Fibroblast of upper back skin (primary cell): ENCODE data around the gene PAK1IP1.
A peak's percentile ranks its signal among the peaks of the same experiment; 100 is the strongest.
"Not testable (repeated sequence)": the region's sequence is repeated elsewhere in the genome, so short reads cannot be mapped to it uniquely, and the experiment has no call there.

Source experiments
- DNase-seq: peaks from one replicate; pipeline ENCODE4 v3.0.0-alpha.2; 2013

Gene PAK1IP1

DNA sequence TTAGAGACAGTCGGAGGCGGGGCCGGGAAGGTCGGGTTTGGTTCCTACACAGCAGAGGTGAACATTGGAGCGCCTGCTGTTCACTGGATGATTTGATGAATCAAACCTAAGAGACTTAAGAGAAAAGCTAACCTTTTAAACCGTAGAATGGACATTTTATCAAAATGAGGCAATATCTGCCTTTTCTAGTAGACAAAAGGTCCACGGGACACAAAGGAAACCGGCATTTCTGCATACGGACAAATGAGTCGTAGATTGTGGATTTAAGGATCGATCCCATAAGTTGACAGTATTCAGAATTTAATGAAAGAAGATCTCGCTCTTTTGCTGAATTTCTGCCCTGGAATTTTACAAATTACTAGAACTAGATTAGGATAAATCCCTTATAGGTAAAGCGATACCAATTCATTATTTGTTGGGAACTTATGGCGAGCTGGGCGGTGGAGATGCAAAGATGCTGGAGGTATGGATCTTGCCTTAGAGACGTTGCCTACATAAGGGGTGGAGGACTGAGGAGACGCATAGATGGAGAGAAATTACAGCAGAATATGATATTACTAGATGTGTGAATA, 400 bp downstream of the PAK1IP1 start:
- no peak for DNase-seq

DNA sequence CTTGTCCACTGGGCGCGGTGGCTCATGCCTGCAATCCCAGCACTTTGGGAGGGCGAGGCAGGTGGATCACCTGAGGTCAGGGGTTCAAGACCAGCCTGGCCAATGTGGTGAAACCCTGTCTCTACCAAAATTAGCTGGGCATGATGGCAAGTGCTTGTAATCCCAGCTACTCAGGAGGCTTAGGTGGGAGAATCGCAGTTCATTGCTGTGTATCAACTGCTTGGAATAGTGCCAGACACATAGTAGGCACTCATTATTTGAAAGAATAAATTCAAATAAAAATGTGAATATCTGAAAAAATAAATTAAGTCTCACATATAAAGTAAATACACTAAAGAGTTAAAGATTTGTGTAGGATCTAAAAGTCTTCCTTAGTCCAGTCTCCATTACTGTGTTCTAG, 1.9 kb downstream of the PAK1IP1 start:
- no peak for DNase-seq

DNA sequence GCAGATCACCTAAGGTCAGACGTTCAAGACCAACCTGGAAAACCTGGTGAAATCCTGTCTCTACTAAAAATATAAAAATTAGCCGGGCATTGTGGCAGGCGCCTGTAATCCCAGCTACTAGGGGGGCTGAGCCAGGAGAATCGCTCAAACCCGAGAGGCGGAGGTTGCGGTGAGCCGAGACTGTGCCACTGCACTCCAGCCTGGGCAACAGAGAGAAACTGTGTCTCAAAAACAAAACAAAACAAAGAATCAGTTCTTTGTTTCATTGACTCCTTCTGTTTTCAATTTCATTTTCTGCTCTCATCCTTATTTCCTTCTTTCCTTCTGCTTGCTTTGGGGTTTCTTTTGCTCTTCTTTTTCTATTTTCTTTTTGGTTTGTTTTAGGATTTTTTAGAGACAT, 19.2 kb downstream of the PAK1IP1 start:
- no peak for DNase-seq

DNA sequence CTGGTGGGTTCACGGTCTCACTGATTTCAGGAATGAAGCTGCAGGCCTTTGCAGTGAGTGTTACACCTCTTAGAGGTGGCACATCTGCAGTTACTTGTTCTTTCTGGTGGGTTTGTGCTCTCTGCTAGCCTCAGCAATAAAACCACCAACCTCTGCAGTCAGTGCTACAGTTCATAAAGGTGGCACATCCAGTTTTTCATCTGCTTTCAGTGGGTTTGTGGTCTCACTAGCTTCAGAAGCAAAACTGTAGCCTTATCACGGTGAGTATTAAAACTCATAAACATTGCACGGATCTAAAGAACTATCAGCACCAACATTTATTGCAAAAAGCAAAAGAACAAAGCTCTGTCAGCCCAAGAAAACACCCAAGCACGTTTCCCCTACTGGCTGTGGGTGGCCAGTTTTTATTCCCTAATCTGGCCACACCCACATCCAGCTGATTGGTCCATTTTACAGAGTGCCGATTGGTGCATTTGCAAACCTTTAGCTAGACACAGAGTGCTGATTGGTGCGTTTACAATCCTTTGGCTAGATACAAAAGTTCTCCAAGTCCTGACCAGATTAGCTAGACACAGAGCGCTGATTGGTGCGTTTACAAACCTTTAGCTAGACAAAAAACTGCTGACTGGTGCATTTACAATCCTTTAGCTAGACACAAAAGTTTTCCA, 24.7 kb downstream of the PAK1IP1 start:
- DNase-seq, result peak; percentile 19

DNA sequence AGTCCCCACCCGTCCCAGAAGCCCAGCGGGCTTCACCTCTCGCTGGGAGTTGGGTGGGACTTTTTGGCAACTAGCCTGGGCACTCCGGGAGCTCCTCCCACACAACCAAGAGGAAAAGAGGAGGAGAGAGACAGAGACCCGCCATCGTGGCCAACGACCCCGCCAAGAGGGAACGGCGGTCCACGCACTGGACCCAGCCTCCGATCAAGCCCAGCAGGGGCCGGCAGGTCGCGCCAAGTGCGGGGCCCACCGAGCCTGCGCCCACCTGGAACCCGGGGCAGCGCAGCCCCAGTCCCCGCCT, 25.1 kb downstream of the PAK1IP1 start:
- peak; percentile 30 for DNase-seq

DNA sequence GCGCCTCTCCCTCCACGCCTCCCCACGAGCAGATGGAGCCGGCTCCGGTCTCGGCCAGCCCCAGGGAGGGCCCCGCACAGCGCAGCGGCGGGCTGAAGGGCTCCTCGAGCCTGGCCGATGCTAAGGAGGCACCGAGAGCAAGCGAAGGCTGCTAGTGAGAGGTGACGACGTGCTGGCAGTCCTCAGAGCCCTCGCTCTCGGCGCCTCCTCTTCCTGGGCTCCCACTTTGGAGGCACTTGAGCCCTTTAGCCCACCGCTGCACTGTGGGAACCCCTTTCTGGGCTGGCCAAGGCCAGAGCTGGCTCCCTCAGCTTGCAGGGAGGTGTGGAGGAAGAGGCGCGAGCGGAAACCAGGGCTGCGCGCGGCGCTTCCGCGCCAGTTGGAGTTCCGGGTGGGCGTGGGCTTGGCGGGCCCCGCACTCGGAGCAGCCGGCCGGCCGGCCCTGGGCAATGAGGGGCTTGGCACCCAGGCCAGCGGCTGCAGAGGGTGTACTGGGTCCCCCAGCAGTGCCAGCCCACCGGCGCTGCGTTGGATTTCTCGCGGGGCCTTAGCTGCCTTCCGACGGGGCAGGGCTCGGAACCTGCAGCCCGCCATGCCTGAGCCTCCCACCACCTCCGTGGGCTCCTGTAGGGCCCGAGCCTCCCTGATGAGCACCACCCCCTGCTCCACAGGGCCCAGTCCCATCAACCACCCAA, 25.6 kb downstream of the PAK1IP1 start:
- peak; percentile 25 for DNase-seq

DNA sequence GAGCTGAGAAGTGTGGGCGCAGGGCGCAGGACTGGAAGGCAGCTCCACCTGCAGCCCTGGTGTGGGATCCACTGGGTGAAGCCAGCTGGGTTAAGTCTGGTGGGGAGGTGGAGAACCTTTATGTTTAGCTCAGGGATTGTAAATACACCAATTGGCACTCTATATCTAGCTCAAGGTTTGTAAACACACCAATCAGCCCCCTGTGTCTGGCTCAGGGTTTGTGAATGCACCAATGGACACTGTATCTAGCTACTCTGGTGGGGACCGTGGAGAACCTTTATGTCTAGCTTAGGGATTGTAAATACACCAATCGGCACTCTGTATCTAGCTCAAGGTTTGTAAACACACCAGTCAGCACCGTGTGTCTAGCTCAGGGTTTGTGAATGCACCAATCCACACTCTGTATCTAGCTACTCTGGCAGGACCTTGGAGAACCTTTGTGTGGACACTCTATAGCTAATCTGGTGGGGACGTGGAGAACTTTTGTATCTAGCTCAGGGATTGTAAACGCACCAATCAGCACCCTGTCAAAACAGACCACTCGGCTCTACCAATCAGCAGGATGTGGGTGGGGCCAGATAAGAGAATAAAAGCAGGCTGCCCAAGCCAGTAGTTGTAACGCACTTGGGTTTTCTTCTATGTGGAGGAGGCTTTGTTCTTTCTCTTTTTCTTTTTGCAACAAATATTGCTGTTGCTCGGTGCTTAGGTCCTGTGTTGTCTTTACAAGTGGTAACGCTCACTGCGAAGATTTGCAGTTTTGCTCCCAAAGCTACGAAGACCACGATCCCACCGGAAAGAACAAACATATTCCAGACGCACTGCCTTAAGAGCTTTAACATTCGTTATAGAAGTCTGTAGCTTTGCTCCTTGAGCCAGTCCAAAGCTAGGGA, 26.4 kb downstream of the PAK1IP1 start:
- not testable (repeated sequence) for DNase-seq

DNA sequence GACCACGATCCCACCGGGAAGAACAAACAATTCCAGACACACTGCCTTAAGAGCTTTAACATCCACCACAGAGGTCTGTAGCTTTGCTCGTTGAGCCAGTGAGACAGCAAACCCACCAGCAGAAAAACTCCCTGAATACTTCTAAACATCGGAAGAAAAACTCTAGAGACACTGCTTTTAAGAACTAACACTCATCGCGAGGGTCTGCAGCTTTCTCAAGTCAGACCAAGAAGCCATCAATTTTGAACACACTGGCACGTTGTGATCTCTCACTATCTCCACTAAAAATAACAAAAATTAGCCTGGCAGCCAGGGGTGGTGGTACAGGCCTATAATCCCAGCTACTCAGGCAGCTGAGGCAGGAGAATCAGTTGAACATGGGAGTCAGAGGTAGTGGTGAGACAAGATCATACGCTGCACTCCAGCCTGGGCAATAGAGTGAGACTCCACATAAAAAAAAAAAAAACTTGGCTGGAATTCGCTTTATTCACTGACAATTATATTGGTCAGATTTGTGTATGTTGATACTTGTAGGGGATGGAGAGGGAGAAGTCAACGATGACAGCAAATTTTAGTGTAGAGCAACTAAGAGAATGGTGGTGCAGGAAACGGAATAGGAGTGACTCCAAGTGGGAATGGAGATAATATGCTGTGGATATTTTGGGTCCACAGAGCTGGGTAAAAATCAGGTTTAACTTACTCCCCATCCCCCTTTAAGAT, 27.2 kb downstream of the PAK1IP1 start:
- no peak for DNase-seq

DNA sequence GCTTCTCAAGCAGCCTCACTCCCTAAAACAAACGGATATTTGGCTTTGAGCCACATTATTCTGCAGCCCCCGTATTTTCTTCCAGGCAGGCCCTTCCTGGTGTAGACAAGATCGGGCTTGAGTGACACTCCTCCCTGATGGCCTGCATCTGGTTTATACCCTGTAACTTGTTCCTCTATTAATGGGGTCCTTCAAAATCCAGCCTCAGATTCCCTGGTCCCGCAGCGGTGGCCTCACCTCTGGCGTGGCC, 27.7 kb downstream of the PAK1IP1 start:
- no peak for DNase-seq

DNA sequence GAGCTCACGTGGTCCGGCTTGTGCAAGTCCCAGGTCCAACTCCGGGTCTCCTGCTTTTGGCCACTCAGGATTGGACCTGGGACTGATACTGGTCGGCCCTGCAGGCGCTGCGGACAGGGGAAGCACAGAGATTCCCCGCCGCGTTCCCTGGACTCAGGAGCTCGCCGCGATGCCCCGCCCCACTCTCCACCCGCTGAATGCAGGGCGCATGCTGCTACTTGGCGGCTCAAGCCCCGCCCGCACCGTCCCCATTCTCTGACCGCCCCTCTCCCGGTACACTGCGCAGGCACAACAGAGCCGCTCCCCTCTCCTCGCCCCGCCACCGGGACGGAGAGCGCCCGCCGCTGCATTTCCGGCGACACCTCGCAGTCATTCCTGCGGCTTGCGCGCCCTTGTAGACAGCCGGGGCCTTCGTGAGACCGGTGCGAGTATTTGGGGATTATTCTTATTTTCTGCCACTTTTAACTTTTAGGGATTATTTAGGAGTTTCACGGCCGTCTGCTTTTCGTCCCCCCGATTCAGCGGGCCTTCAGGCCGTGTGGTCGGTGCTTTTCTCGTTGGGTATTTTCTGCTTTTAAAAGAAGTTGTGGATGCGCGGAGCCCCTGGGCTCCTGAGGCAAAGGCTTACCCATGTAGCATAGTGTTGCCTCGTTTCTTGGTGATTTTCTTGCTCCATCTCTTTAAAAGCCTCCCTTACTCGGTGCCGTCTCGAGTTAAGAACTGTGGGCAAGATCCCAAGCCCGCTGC, 28.2 kb downstream of the PAK1IP1 start, which contains the start of gene TMEM14C:
TMEM14C (plus strand) TSS at position 251 of the 747 bp plus-strand sequence. CDS start 1,544 bp downstream, outside the sequence.
- DNase-seq, result peak; percentile 98

DNA sequence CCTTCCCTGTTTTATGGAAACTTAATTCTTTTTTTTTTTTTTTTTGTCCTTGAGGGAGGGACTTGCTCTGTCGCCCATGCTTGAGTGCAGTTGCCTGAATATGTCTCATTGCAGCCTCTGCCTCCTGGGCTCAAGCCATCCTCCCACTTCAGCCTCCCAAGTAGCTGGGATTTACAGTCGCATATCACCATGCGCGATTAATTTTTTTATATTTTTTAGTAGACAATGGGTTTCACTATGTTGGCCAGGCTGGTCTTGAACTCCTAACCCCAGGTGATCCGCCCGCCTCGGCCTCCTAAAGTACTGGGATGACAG, 28.8 kb downstream of the PAK1IP1 start:
- DNase-seq, result peak; percentile 7

DNA sequence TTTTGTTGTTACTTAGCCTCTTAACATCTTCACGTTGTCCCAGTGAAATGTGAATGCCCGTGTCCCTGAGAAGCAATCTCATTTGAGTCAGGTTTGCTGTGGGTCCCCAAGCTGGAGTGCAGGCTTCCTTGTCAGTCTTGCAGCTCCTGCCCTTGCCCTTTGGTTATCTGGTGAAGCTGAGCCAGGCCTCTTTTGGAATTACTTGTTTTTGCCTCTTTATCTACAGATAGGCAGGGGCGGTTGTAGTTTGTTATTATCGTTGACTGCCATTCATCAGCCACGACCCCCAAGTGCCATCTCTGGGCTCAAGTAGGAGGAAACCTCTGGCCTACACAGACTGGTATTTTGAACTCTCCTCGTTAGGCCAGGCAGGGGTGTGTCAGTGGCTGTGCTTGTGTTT, 30.3 kb downstream of the PAK1IP1 start:
- DNase-seq, result no peak

DNA sequence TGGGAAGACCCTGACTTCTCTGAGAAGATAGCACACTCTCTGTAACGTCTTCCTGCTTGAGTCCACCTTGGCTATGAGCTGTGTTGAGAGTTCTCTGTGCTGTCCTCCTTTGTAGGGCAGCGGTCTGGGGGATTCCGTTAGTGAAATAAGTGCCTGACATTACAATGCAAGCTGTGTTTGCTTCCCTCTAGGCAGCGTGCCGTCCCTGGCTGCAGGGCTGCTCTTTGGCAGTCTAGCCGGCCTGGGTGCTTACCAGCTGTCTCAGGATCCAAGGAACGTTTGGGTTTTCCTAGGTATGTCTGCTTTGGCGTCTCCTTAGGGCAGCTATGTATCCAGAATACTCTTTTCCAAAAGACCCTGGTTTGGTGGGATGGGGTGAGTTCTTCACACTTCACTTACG, 30.9 kb downstream of the PAK1IP1 start:
- DNase-seq, result no peak

DNA sequence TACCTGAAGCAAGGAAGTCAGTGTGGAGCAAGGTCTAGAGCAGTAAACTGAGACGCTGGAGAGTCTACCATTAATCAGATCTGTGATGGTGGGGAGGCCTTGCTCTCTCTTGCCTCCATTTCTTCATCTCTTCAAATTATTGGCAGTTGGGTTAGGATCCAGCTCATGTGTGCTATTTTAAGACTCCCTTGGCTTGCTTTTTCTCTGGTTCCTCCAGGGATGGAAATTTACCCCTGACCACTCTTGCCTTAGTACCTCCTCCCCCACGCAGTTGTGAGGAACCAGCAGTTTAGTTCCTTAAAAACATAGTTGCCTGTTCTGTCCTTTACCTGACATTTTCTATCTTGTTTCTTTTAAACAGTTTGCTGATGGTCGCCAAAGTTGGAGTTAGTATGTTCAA, 35.5 kb downstream of the PAK1IP1 start:
- no peak for DNase-seq

DNA sequence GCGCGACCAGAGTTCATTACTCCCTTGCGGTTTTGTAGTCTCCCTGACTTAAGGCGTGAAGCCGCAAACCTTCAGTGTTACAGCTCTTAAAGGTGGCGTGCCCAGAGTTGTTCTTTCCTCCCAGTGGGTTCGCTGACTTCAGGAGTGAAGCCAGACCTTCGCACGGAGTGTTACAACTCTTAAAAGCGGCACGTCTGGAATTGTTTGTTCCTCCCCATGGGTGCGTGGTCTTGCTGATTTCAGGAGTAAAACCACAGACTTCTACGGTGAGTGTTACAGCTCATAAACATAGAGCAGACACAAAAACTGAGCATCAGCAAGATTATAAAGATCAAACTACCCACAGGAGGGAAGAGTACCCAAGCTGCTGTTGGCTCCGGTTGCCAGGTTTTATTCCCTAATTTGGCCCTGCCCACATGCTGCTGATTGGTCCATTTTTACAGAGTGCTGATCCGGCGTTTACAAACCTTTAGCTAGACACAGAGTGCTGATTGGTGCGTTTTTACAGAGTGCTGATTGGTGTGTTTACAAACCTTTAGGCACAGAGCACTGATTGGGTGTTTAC, 38.5 kb downstream of the PAK1IP1 start:
- peak; percentile 81 for DNase-seq

DNA sequence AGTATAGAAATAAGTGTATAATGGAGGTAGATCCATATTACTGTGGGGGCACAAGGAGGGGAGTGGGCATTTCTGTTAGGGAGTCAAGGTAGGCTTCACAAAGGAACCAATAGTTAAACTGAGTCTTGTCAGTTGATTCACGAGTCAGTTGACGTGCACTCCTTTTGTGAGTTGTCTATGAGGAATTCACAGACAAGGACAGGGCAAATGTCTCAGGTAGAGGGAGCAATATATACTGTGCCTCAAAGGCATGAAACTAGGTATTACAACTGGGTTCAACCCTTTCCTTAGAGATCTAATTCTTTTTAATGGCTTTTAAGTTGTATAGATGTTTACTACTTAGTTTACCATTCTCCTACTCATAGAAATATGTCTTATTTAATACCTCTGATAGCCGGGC, 39.1 kb downstream of the PAK1IP1 start:
- DNase-seq, result no peak

DNA sequence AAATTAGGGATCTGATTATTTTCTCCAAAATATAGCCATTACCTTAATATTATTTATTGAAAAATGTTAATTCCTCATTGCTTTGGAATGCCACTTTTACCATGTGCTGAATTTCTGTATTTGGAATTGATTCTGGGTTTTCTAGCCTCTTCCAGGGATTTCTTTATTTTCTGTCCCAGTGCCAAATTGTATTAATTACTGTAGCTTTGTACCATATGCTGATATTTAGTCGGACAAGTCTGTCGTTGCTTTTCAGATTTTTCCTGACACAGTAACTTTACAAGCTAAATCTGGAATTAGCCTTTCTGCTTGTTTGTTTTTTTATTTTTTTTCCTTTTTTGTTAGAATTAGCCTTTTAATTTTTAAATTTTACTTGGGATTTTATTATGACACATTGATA, 42.0 kb downstream of the PAK1IP1 start:
- DNase-seq, result no peak

DNA sequence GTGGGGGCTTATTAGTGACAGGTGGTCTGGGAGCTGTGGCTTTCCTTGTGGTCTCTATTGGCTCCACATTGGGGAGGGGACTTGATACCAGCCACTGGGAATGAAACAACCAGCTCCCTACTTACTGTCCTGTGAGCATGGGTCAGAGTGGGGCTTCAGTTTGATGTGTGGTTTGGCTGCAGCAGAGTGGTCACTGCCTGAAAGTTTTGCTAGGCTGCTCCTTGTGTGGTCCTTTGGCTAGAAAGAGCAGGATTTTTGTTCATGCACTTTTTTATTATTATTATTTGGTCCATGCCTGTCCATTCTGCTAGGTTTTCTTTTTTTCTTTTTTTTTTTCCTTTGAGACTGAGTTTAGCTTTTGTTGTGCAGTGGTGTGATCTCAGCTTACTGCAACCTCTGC, 45.3 kb downstream of the PAK1IP1 start:
- no peak for DNase-seq

DNA sequence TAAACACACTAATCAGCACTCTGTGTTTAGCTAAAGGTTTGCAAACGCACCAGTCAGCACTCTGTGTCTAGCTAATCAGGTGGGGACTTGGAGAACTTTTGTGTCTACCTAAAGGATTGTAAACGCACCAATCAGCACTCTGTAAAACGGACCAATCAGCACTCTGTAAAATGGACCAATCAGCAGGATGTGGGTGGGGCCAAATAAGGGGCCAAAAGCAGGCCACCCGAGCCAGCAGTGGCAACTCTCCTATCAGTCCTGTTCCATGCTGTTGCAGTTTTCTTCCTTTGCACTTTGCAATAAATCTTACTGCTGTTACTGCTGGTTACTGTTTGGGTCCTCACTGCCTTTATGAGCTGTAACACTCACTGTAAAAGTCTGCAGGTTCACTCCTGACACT, 46.9 kb downstream of the PAK1IP1 start:
- not testable (repeated sequence) for DNase-seq

DNA sequence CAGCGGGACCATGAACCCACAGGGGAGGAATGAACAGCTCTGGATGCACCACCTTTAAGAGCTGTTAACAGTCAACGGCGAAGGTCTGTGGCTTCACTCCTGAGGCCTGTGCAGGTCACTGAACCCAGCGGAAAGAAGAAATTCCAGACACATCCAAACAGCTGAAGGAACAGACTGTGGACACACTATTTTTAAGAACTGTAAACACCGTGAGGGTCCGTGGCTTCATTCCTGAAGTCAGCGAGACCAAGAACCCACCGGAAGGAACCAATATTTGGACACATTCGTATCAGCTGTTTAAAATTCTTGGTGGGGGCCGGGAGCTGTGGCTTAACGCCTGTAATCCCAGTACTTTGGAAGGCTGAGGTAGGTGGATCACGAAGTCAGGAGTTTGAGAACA, 47.5 kb downstream of the PAK1IP1 start:
- no peak for DNase-seq

DNA sequence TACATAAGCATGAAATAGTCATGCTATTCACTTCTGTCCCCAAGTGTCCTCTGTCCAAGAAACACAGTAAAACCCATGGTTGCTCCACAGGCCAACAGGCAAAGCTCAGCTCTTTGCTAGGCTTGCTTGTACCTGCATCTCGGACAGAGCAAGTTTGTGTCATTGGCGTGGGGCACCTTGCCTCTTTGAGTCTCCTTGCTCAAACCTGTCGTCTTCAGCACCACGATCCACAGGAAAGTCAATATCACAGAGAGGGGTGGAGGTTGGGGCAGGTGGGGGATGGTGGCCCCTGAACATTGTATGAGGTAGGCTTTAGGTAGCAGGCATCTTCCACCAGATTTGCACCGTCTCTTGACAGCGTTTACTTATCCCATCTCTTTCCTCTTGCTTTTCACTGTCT, 48.7 kb downstream of the PAK1IP1 start:
- DNase-seq, result no peak

DNA sequence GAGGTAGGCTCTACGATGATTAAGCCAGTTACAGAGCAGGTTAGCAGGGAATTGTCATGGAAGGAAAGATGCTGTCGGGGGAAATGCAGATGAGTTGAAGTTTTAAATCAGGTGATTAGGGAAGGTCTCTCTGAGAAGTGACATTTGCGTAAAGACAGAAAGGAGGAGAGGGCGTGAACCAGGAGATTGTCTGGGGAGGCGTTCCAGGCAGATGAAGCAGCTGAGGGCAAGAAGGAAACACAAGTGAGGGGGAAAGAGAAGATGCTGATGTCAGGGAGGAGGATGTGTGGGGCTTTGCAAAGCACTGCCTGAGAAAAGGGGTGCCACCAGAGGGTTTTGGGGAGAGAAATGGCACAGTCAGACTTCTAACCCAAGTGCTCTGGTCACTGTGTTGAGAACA, 50.3 kb downstream of the PAK1IP1 start:
- no peak for DNase-seq
